Measurements from ENCODE around the gene NOL3. TPM values are rescaled to one million over a fixed set of nuclear protein-coding genes. Genes with fewer than 3 reads are reported as not detected.

Gene NOL3
- total RNA-seq, 1 donor from 2014 or later = 2.6 TPM

- Mint-ChIP-seq H3K36me3 (ENCODE audit: low read depth, unreplicated experiment) (peaks cover 22% of the 10 kb centered on the region), H3K4me1 (ENCODE audit: unreplicated experiment) (peaks cover 60% of the 10 kb centered on the region), H3K9me3 (ENCODE audit: unreplicated experiment) (no peaks in the 10 kb centered on the region), H3K27me3 (ENCODE audit: unreplicated experiment) (peaks cover 37% of the 10 kb centered on the region), H3K27ac (ENCODE audit: unreplicated experiment) (peak overlapping the region; percentile 90), H3K4me3 (ENCODE audit: unreplicated experiment) (peak overlapping the region; percentile 42)
- TF ChIP-seq, protein P1, sequence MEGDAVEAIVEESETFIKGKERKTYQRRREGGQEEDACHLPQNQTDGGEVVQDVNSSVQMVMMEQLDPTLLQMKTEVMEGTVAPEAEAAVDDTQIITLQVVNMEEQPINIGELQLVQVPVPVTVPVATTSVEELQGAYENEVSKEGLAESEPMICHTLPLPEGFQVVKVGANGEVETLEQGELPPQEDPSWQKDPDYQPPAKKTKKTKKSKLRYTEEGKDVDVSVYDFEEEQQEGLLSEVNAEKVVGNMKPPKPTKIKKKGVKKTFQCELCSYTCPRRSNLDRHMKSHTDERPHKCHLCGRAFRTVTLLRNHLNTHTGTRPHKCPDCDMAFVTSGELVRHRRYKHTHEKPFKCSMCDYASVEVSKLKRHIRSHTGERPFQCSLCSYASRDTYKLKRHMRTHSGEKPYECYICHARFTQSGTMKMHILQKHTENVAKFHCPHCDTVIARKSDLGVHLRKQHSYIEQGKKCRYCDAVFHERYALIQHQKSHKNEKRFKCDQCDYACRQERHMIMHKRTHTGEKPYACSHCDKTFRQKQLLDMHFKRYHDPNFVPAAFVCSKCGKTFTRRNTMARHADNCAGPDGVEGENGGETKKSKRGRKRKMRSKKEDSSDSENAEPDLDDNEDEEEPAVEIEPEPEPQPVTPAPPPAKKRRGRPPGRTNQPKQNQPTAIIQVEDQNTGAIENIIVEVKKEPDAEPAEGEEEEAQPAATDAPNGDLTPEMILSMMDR (IDR thresholded peaks at IDR 0.05; ENCODE audit: unreplicated experiment) = no peak
- DNase-seq (ENCODE audit: low spot score) = no peak
Measured at GRCh38 chr16:67213197-67214019, 43.1 kb downstream of the NOL3 start.

DNA sequence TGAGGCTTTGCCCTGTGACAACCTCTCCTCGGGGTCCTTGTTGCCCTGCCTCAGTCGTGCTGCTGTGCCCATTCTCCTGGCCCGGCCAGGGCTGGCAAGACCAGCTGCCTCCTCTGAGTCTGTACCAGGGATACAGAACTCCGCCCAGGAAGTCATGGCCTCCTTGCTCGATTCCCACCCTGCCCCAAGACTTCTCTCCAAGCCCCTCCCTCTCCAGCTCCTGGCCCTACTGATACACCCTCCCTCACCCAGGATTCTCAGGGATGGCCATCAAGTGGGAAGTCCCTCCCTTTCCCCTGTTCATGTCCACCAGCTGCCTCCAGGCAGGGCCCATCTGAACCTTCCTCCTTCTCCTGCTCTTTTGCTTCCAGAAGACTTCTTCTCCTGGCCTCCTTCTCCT, 45.4 kb downstream of the NOL3 start:
- peak overlapping the region; percentile 62 for H3K4me3 Mint-ChIP-seq (ENCODE audit: unreplicated experiment)
- peaks cover 35% of the 10 kb centered on the region for H3K27me3 Mint-ChIP-seq (ENCODE audit: unreplicated experiment)
- peak overlapping the region; percentile 99 for H3K27ac Mint-ChIP-seq (ENCODE audit: unreplicated experiment)
- H3K36me3 Mint-ChIP-seq (ENCODE audit: low read depth, unreplicated experiment) = peaks cover 24% of the 10 kb centered on the region
- TF ChIP-seq, protein P1 (IDR thresholded peaks at IDR 0.05; ENCODE audit: unreplicated experiment) = no peak
- no peaks in the 10 kb centered on the region for H3K9me3 Mint-ChIP-seq (ENCODE audit: unreplicated experiment)
- H3K4me1 Mint-ChIP-seq (ENCODE audit: unreplicated experiment) = peaks cover 67% of the 10 kb centered on the region
- no peak for DNase-seq (ENCODE audit: low spot score)

- H3K9me3 Mint-ChIP-seq (ENCODE audit: unreplicated experiment) = no peaks in the 10 kb centered on the region
- DNase-seq (ENCODE audit: low spot score) = peak; percentile 50
- H3K27me3 Mint-ChIP-seq (ENCODE audit: unreplicated experiment) = peaks cover 30% of the 10 kb centered on the region
- TF ChIP-seq, protein P1 (IDR thresholded peaks at IDR 0.05; ENCODE audit: unreplicated experiment) = no peak
- peaks cover 60% of the 10 kb centered on the region for H3K4me1 Mint-ChIP-seq (ENCODE audit: unreplicated experiment)
- peak overlapping the region; percentile 57 for H3K4me3 Mint-ChIP-seq (ENCODE audit: unreplicated experiment)
- H3K27ac Mint-ChIP-seq (ENCODE audit: unreplicated experiment) = peak overlapping the region; percentile 99
- H3K36me3 Mint-ChIP-seq (ENCODE audit: low read depth, unreplicated experiment) = peaks cover 28% of the 10 kb centered on the region
Measured at GRCh38 chr16:67216612-67217490, 46.5 kb downstream of the NOL3 start.

DNA sequence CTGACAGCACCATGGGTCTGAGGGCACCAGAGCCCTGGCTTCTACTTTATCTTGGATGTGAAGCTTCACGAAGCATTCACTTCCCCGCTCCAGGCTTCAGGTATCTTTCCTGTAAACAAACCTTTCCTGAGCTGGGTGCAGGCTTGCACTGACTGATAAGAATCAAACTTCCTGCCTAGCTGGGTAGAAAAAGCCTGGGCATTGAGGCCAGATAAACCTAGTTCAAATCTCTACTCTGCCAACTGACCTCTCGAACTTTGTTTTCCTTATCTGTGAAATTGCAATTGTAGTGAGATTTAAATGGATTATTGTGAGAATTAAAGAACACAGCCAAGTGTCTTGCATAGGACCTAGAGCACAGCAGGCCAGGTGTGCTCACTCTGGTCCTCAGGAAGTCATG, 53.7 kb downstream of the NOL3 start:
- TF ChIP-seq, protein P1 (IDR thresholded peaks at IDR 0.05; ENCODE audit: unreplicated experiment) = no peak
- H3K4me1 Mint-ChIP-seq (ENCODE audit: unreplicated experiment) = peaks cover 67% of the 10 kb centered on the region
- H3K4me3 Mint-ChIP-seq (ENCODE audit: unreplicated experiment) = no peak overlapping the region
- no peaks in the 10 kb centered on the region for H3K9me3 Mint-ChIP-seq (ENCODE audit: unreplicated experiment)
- H3K27ac Mint-ChIP-seq (ENCODE audit: unreplicated experiment) = peak overlapping the region; percentile 55
- no peak for DNase-seq (ENCODE audit: low spot score)
- H3K36me3 Mint-ChIP-seq (ENCODE audit: low read depth, unreplicated experiment) = peaks cover 31% of the 10 kb centered on the region
- peaks cover 19% of the 10 kb centered on the region for H3K27me3 Mint-ChIP-seq (ENCODE audit: unreplicated experiment)

Small RNA genes lying within 50 kb of the gene (microRNA-seq; reads per million reads assigned to microRNA genes)
- 1,318 reads per million, percentile 94 among the genes with 10 or more reads in this experiment for gene MIR328 (ENCODE audit: unreplicated experiment)

Other genes with a start within 250 kb of the NOL3 start
- not detected for gene RRAD, start 245.0 kb upstream of the NOL3 start, total RNA-seq (ENCODE audit: unreplicated experiment)
- gene CIAO2B, start 236.1 kb upstream of the NOL3 start, total RNA-seq (ENCODE audit: unreplicated experiment) = 38.8 TPM
- 26.7 TPM for gene CES2, start 235.0 kb upstream of the NOL3 start, total RNA-seq (ENCODE audit: unreplicated experiment)
- 2.5 TPM for gene CES3, start 209.3 kb upstream of the NOL3 start, total RNA-seq (ENCODE audit: unreplicated experiment)
- gene CES4A, start 181.9 kb upstream of the NOL3 start, total RNA-seq (ENCODE audit: unreplicated experiment) = 1.1 TPM
- 65.8 TPM for gene CBFB, start 141.4 kb upstream of the NOL3 start, total RNA-seq (ENCODE audit: unreplicated experiment)
- gene PHAF1, start 60.6 kb upstream of the NOL3 start, total RNA-seq (ENCODE audit: unreplicated experiment) = 17.7 TPM
- gene B3GNT9, start 19.5 kb upstream of the NOL3 start, total RNA-seq (ENCODE audit: unreplicated experiment) = 1.5 TPM
- 3.7 TPM for gene TRADD, start 10.6 kb upstream of the NOL3 start, total RNA-seq (ENCODE audit: unreplicated experiment)
- 3.8 TPM for gene FBXL8, start 10.6 kb upstream of the NOL3 start, total RNA-seq (ENCODE audit: unreplicated experiment)
- gene HSF4, start 5.8 kb upstream of the NOL3 start, total RNA-seq (ENCODE audit: unreplicated experiment) = 5.7 TPM
- 88.8 TPM for gene MATCAP1, start 13.4 kb downstream of the NOL3 start, total RNA-seq (ENCODE audit: unreplicated experiment)
- 150 TPM for gene EXOC3L1, start 19.6 kb downstream of the NOL3 start, total RNA-seq (ENCODE audit: unreplicated experiment)
- 113 TPM for gene E2F4, start 21.6 kb downstream of the NOL3 start, total RNA-seq (ENCODE audit: unreplicated experiment)
- gene ELMO3, start 28.6 kb downstream of the NOL3 start, total RNA-seq (ENCODE audit: unreplicated experiment) = 25.3 TPM
- gene TMEM208, start 56.6 kb downstream of the NOL3 start, total RNA-seq (ENCODE audit: unreplicated experiment) = 33.6 TPM
- gene FHOD1, start 76.9 kb downstream of the NOL3 start, total RNA-seq (ENCODE audit: unreplicated experiment) = 248 TPM
- gene SLC9A5, start 78.4 kb downstream of the NOL3 start, total RNA-seq (ENCODE audit: unreplicated experiment) = 17.2 TPM
- 9.5 TPM for gene PLEKHG4, start 109.0 kb downstream of the NOL3 start, total RNA-seq (ENCODE audit: unreplicated experiment)
- gene KCTD19, start 156.2 kb downstream of the NOL3 start, total RNA-seq (ENCODE audit: unreplicated experiment) = 2.0 TPM
- gene LRRC36, start 156.3 kb downstream of the NOL3 start, total RNA-seq (ENCODE audit: unreplicated experiment) = 24.1 TPM
- gene TPPP3, start 223.0 kb downstream of the NOL3 start, total RNA-seq (ENCODE audit: unreplicated experiment) = 1.1 TPM
- gene ZDHHC1, start 245.9 kb downstream of the NOL3 start, total RNA-seq (ENCODE audit: unreplicated experiment) = 7.2 TPM